Chondrocyte (in vitro differentiated cells): ENCODE data around the gene SEMA3A. TPM values are rescaled to one million over a fixed set of nuclear protein-coding genes. Genes with fewer than 3 reads are reported as not detected.

Experiments
- DNase-seq: peaks from one replicate; pipeline ENCODE4 v3.0.0; 2021; ENCODE audit warnings: mixed read lengths, low spot score
- H3K27ac Mint-ChIP-seq: one replicate; pipeline ENCODE4 v1.8.0; 2021; ENCODE audit warnings: mild to moderate bottlenecking, moderate library complexity, mixed read lengths; ENCODE audit not compliant: unreplicated experiment
- H3K27me3 Mint-ChIP-seq: 2 replicates; pipeline ENCODE4 v1.8.0; 2021; ENCODE audit warnings: low read depth, mixed read lengths
- H3K36me3 Mint-ChIP-seq: 2 replicates; pipeline ENCODE4 v1.8.0; 2021; ENCODE audit warnings: low read depth, mixed read lengths
- H3K4me1 Mint-ChIP-seq: 2 replicates; pipeline ENCODE4 v1.8.0; 2021; ENCODE audit warnings: low read depth, mild to moderate bottlenecking, mixed read lengths
- H3K4me3 Mint-ChIP-seq: one replicate; pipeline ENCODE4 v1.8.0; 2021; ENCODE audit warnings: mild to moderate bottlenecking, moderate library complexity, mixed read lengths; ENCODE audit not compliant: unreplicated experiment
- H3K9me3 Mint-ChIP-seq: 2 replicates; pipeline ENCODE4 v1.8.0; 2021; ENCODE audit warnings: low read depth, mixed read lengths
- total RNA-seq: library from RNA; stranded (reverse); gene quantifications from 3 replicates; pipeline ENCODE4 v1.2.1, GENCODE V29; 2021
- TF ChIP-seq, protein P1 (sequence below): fragments of 200-600 bp; sonication (generic); IDR thresholded peaks from 2 replicates; pipeline ENCODE4 v1.5.0; 2021; ENCODE audit warnings: antibody characterized with exemption, mild to moderate bottlenecking, moderate library complexity

Gene SEMA3A
- total RNA-seq, 1 donor from 2014 or later: 0.65 TPM

DNA sequence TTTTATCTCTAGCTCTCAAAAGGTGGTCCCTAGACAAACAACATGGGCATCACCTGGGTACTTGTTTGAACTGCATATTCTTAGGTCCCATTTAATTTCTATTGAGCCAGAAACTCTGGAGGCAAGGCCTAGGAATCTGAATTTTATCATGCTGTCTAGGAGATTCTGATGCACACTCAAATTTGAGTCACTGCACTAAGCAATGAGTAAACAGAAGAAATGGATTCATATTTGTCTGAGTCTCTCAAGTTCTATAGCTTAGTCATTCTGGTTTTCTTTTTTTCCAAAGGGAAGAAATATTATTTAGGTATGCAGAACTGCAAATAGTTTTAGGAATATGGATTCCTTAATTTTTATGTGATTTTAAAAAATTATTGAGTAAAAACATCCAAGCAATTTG is 185.5 kb downstream of the SEMA3A start:
- H3K36me3 Mint-ChIP-seq: no peaks in the 10 kb centered on the region

DNA sequence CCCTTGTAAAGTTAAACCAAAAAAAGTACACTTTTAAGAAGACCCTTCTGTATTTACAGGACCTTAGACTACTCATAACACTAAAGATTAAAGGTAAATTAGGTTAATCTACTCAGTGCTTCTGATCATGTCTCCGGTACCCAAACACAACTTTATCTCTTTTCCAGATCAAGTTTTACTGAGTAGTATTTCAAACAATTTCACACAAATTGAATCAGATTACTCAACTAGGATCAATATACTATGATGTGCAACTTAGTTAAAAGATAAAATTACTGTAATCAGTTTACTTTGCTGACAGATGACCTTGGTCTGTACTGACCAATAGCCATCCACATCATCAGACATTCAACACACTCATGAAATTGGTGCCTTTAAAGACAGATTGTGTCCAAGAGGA is 191.4 kb downstream of the SEMA3A start:
- no peaks in the 10 kb centered on the region for H3K9me3 Mint-ChIP-seq

More for the DNA sequence above, 185.5 kb downstream of the SEMA3A start:
- Mint-ChIP-seq H3K4me1 (peaks cover 8% of the 10 kb centered on the region), H3K27me3 (no peaks in the 10 kb centered on the region), H3K27ac (no peak overlapping the region), H3K4me3 (no peak overlapping the region), H3K9me3 (no peaks in the 10 kb centered on the region)
- TF ChIP-seq, protein P1, sequence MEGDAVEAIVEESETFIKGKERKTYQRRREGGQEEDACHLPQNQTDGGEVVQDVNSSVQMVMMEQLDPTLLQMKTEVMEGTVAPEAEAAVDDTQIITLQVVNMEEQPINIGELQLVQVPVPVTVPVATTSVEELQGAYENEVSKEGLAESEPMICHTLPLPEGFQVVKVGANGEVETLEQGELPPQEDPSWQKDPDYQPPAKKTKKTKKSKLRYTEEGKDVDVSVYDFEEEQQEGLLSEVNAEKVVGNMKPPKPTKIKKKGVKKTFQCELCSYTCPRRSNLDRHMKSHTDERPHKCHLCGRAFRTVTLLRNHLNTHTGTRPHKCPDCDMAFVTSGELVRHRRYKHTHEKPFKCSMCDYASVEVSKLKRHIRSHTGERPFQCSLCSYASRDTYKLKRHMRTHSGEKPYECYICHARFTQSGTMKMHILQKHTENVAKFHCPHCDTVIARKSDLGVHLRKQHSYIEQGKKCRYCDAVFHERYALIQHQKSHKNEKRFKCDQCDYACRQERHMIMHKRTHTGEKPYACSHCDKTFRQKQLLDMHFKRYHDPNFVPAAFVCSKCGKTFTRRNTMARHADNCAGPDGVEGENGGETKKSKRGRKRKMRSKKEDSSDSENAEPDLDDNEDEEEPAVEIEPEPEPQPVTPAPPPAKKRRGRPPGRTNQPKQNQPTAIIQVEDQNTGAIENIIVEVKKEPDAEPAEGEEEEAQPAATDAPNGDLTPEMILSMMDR: no peak
- no peak for DNase-seq

DNA sequence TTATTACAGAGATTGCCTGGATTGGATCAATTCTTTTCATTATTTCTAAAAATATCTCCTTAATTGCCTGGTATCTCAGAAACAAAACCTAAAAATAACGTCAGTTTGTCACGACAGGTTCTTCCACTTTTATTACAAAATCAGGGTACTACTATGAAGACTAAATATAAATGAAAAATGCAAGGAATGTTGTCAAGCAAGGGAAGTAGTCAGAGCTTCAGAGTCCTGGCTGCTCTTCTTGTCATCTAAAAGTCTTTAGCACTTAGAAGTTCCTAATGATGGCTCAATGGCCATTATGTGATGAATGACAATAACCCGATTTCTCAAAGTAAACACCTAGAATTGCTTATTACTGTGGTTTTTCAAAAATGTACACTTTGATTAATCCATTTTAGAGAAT is 192.2 kb downstream of the SEMA3A start:
- Mint-ChIP-seq H3K27me3 (no peaks in the 10 kb centered on the region), H3K9me3 (no peaks in the 10 kb centered on the region), H3K36me3 (no peaks in the 10 kb centered on the region), H3K4me1 (peaks cover 16% of the 10 kb centered on the region), H3K4me3 (no peak overlapping the region), H3K27ac (peak overlapping the region; percentile 14)
- TF ChIP-seq, protein P1: no peak
- no peak for DNase-seq

More for the DNA sequence above, 191.4 kb downstream of the SEMA3A start:
- no peaks in the 10 kb centered on the region for H3K36me3 Mint-ChIP-seq
- peaks cover 14% of the 10 kb centered on the region for H3K4me1 Mint-ChIP-seq
- no peak for DNase-seq
- H3K4me3 Mint-ChIP-seq: no peak overlapping the region
- no peak overlapping the region for H3K27ac Mint-ChIP-seq
- no peaks in the 10 kb centered on the region for H3K27me3 Mint-ChIP-seq
- TF ChIP-seq, protein P1: no peak

DNA sequence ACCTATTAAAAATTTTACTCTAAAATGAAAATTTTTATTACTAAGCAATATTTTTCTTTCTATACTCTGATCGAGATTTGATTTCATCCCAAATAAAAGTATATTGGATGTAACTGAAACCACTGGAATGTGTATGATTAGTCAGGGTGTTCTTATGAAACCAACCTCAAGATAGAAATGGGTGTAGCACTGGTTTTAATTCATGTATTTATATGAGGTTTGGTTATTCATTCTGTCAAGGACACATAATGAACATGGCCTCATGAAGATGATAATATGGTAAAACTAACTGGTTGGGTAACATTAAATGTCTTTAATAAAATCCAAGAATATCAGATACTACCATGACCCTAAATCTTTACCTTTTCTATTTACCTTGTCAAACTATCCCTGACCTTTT is 197.7 kb downstream of the SEMA3A start:
- Mint-ChIP-seq H3K9me3 (no peaks in the 10 kb centered on the region), H3K4me1 (peaks cover 15% of the 10 kb centered on the region), H3K27me3 (no peaks in the 10 kb centered on the region), H3K4me3 (no peak overlapping the region), H3K27ac (no peak overlapping the region), H3K36me3 (no peaks in the 10 kb centered on the region)
- TF ChIP-seq, protein P1: no peak
- DNase-seq: no peak

DNA sequence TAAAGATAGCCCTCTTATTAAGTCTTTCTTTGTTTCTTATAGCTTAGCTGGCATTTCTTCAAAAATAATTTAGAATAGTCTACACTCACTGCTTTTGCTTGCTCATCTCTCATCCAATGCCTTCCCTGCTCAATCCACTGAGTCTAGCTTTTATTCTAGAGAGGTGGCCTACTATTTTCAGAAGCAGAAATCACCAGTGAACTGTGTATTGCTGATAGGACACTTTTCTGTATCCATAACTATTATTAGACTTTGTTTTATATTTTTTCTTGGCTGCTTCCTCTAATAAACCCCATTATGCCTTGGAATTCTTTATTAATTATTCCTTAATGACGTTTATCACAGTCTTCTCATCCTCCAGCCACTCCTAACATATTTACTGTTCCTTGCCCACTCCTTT is 206.8 kb downstream of the SEMA3A start:
- TF ChIP-seq, protein P1: no peak
- no peak for DNase-seq

More for the DNA sequence above, 206.8 kb downstream of the SEMA3A start:
- Mint-ChIP-seq H3K36me3 (no peaks in the 10 kb centered on the region), H3K4me3 (no peak overlapping the region), H3K27ac (no peak overlapping the region), H3K4me1 (peaks cover 8% of the 10 kb centered on the region), H3K9me3 (no peaks in the 10 kb centered on the region), H3K27me3 (no peaks in the 10 kb centered on the region)
